Measurements from ENCODE around the gene RPP40.

Gene RPP40

GRCh38 chr6:5046430-5046829, 42.6 kb upstream of the RPP40 start:
- Histone ChIP-seq H3K27me3 (ENCODE audit: insufficient read depth, low read length) (no peaks in the 10 kb centered on the region), H3K79me1 (ENCODE audit: low read length) (no peaks in the 10 kb centered on the region), H3K9me3 (ENCODE audit: insufficient read depth, low read depth, low read length) (peaks cover 4% of the 10 kb centered on the region), H4K12ac (ENCODE audit: low read depth, low read length) (no peak overlapping the region), H2BK12ac (ENCODE audit: low read length) (no peak overlapping the region), H2BK120ac (ENCODE audit: insufficient read depth, low read length, poor library complexity) (no peak overlapping the region), H2AFZ (ENCODE audit: insufficient read depth, low read length, poor library complexity) (no peak overlapping the region), H3K18ac (ENCODE audit: low read length) (no peak overlapping the region), H3K79me2 (ENCODE audit: control insufficient read depth, insufficient read depth, low read length, poor library complexity) (no peaks in the 10 kb centered on the region), H3K36me3 (ENCODE audit: control insufficient read depth in 1 of 2, insufficient read depth in 2 of 2, low read length in 2 of 2) (no peaks in the 10 kb centered on the region), H4K91ac (ENCODE audit: low read depth, low read length) (no peak overlapping the region), H3K4ac (ENCODE audit: low read depth, low read length) (no peak overlapping the region), H3K4me1 (ENCODE audit: control insufficient read depth in 1 of 2, insufficient read depth in 2 of 2, low read length in 2 of 2) (no peaks in the 10 kb centered on the region), H4K8ac (ENCODE audit: low read depth, low read length) (no peak overlapping the region), H2AK5ac (ENCODE audit: low read length) (no peak overlapping the region), H2BK5ac (ENCODE audit: low read depth, low read length, poor library complexity) (no peak overlapping the region), H3K4me3 (ENCODE audit: low read depth, low read length) (no peak overlapping the region), H3K23ac (ENCODE audit: low read length) (no peak overlapping the region), H3K27ac (ENCODE audit: low read depth, low read length) (no peak overlapping the region), H3K14ac (ENCODE audit: low read length) (no peak overlapping the region), H3K9ac (ENCODE audit: low read length) (no peak overlapping the region), H3K4me2 (ENCODE audit: low read length) (no peak overlapping the region)
- WGBS (ENCODE audit: extremely low coverage, insufficient coverage, insufficient read length) = no CpG with 5 or more reads among the region's 9 CpGs
- no peak for DNase-seq

GRCh38 chr6:5045416-5045815, 41.6 kb upstream of the RPP40 start:
- no peak overlapping the region for H4K8ac ChIP-seq (ENCODE audit: low read depth, low read length)
- H3K4ac ChIP-seq (ENCODE audit: low read depth, low read length) = no peak overlapping the region
- H4K91ac ChIP-seq (ENCODE audit: low read depth, low read length) = no peak overlapping the region
- no peak overlapping the region for H2AFZ ChIP-seq (ENCODE audit: insufficient read depth, low read length, poor library complexity)
- H3K27me3 ChIP-seq (ENCODE audit: insufficient read depth, low read length) = no peaks in the 10 kb centered on the region
- H3K79me2 ChIP-seq (ENCODE audit: control insufficient read depth, insufficient read depth, low read length, poor library complexity) = no peaks in the 10 kb centered on the region
- no peak overlapping the region for H2BK12ac ChIP-seq (ENCODE audit: low read length)
- WGBS (ENCODE audit: extremely low coverage, insufficient coverage, insufficient read length) = no CpG with 5 or more reads among the region's 8 CpGs
- no peak overlapping the region for H2AK5ac ChIP-seq (ENCODE audit: low read length)
- no peaks in the 10 kb centered on the region for H3K36me3 ChIP-seq (ENCODE audit: control insufficient read depth in 1 of 2, insufficient read depth in 2 of 2, low read length in 2 of 2)
- no peaks in the 10 kb centered on the region for H3K4me1 ChIP-seq (ENCODE audit: control insufficient read depth in 1 of 2, insufficient read depth in 2 of 2, low read length in 2 of 2)
- no peak overlapping the region for H3K27ac ChIP-seq (ENCODE audit: low read depth, low read length)
- no peak overlapping the region for H2BK5ac ChIP-seq (ENCODE audit: low read depth, low read length, poor library complexity)
- H3K4me2 ChIP-seq (ENCODE audit: low read length) = no peak overlapping the region
- H3K14ac ChIP-seq (ENCODE audit: low read length) = no peak overlapping the region
- no peak overlapping the region for H3K4me3 ChIP-seq (ENCODE audit: low read depth, low read length)
- peaks cover 4% of the 10 kb centered on the region for H3K9me3 ChIP-seq (ENCODE audit: insufficient read depth, low read depth, low read length)
- no peak overlapping the region for H2BK120ac ChIP-seq (ENCODE audit: insufficient read depth, low read length, poor library complexity)
- no peak overlapping the region for H3K23ac ChIP-seq (ENCODE audit: low read length)
- no peak overlapping the region for H3K9ac ChIP-seq (ENCODE audit: low read length)
- no peak overlapping the region for H4K12ac ChIP-seq (ENCODE audit: low read depth, low read length)
- no peak overlapping the region for H3K18ac ChIP-seq (ENCODE audit: low read length)
- DNase-seq = no peak
- H3K79me1 ChIP-seq (ENCODE audit: low read length) = no peaks in the 10 kb centered on the region

- no peaks in the 10 kb centered on the region for H3K4me1 ChIP-seq (ENCODE audit: control insufficient read depth in 1 of 2, insufficient read depth in 2 of 2, low read length in 2 of 2)
- H2AFZ ChIP-seq (ENCODE audit: insufficient read depth, low read length, poor library complexity) = no peak overlapping the region
- H3K79me1 ChIP-seq (ENCODE audit: low read length) = no peaks in the 10 kb centered on the region
- H4K12ac ChIP-seq (ENCODE audit: low read depth, low read length) = no peak overlapping the region
- no peak overlapping the region for H3K4ac ChIP-seq (ENCODE audit: low read depth, low read length)
- no peak overlapping the region for H3K14ac ChIP-seq (ENCODE audit: low read length)
- H4K8ac ChIP-seq (ENCODE audit: low read depth, low read length) = no peak overlapping the region
- H3K27ac ChIP-seq (ENCODE audit: low read depth, low read length) = no peak overlapping the region
- H3K4me3 ChIP-seq (ENCODE audit: low read depth, low read length) = no peak overlapping the region
- no peak overlapping the region for H3K4me2 ChIP-seq (ENCODE audit: low read length)
- H2BK12ac ChIP-seq (ENCODE audit: low read length) = no peak overlapping the region
- no peaks in the 10 kb centered on the region for H3K36me3 ChIP-seq (ENCODE audit: control insufficient read depth in 1 of 2, insufficient read depth in 2 of 2, low read length in 2 of 2)
- H3K18ac ChIP-seq (ENCODE audit: low read length) = no peak overlapping the region
- H3K9me3 ChIP-seq (ENCODE audit: insufficient read depth, low read depth, low read length) = peaks cover 2% of the 10 kb centered on the region
- WGBS (ENCODE audit: extremely low coverage, insufficient coverage, insufficient read length) = no CpG with 5 or more reads among the region's 3 CpGs
- DNase-seq = no peak
- no peak overlapping the region for H2BK5ac ChIP-seq (ENCODE audit: low read depth, low read length, poor library complexity)
- H4K91ac ChIP-seq (ENCODE audit: low read depth, low read length) = no peak overlapping the region
- H3K27me3 ChIP-seq (ENCODE audit: insufficient read depth, low read length) = no peaks in the 10 kb centered on the region
- H2BK120ac ChIP-seq (ENCODE audit: insufficient read depth, low read length, poor library complexity) = no peak overlapping the region
- H2AK5ac ChIP-seq (ENCODE audit: low read length) = no peak overlapping the region
- no peaks in the 10 kb centered on the region for H3K79me2 ChIP-seq (ENCODE audit: control insufficient read depth, insufficient read depth, low read length, poor library complexity)
- H3K23ac ChIP-seq (ENCODE audit: low read length) = no peak overlapping the region
- H3K9ac ChIP-seq (ENCODE audit: low read length) = no peak overlapping the region
Measured at GRCh38 chr6:5044866-5045265, 41.0 kb upstream of the RPP40 start.

- peak; percentile 73 to 86 for DNase-seq
- no peak overlapping the region for H2BK12ac ChIP-seq (ENCODE audit: low read length)
- no peak overlapping the region for H3K4me2 ChIP-seq (ENCODE audit: low read length)
- H3K9me3 ChIP-seq (ENCODE audit: insufficient read depth, low read depth, low read length) = no peaks in the 10 kb centered on the region
- no peak overlapping the region for H2AK5ac ChIP-seq (ENCODE audit: low read length)
- no peak overlapping the region for H3K4me3 ChIP-seq (ENCODE audit: low read depth, low read length)
- no peak overlapping the region for H3K18ac ChIP-seq (ENCODE audit: low read length)
- no peak overlapping the region for H2BK120ac ChIP-seq (ENCODE audit: insufficient read depth, low read length, poor library complexity)
- no peak overlapping the region for H3K4ac ChIP-seq (ENCODE audit: low read depth, low read length)
- H3K4me1 ChIP-seq (ENCODE audit: control insufficient read depth in 1 of 2, insufficient read depth in 2 of 2, low read length in 2 of 2) = no peaks in the 10 kb centered on the region
- H3K9ac ChIP-seq (ENCODE audit: low read length) = no peak overlapping the region
- WGBS (ENCODE audit: extremely low coverage, insufficient coverage, insufficient read length) = no CpG with 5 or more reads among the region's 3 CpGs
- H3K27ac ChIP-seq (ENCODE audit: low read depth, low read length) = no peak overlapping the region
- no peaks in the 10 kb centered on the region for H3K27me3 ChIP-seq (ENCODE audit: insufficient read depth, low read length)
- H3K79me2 ChIP-seq (ENCODE audit: control insufficient read depth, insufficient read depth, low read length, poor library complexity) = no peaks in the 10 kb centered on the region
- no peaks in the 10 kb centered on the region for H3K36me3 ChIP-seq (ENCODE audit: control insufficient read depth in 1 of 2, insufficient read depth in 2 of 2, low read length in 2 of 2)
- H3K23ac ChIP-seq (ENCODE audit: low read length) = no peak overlapping the region
- H3K14ac ChIP-seq (ENCODE audit: low read length) = no peak overlapping the region
- H2AFZ ChIP-seq (ENCODE audit: insufficient read depth, low read length, poor library complexity) = no peak overlapping the region
- H4K91ac ChIP-seq (ENCODE audit: low read depth, low read length) = no peak overlapping the region
- H4K12ac ChIP-seq (ENCODE audit: low read depth, low read length) = no peak overlapping the region
- no peak overlapping the region for H4K8ac ChIP-seq (ENCODE audit: low read depth, low read length)
- H2BK5ac ChIP-seq (ENCODE audit: low read depth, low read length, poor library complexity) = no peak overlapping the region
- H3K79me1 ChIP-seq (ENCODE audit: low read length) = no peaks in the 10 kb centered on the region
Measured at GRCh38 chr6:5042436-5042835, 38.6 kb upstream of the RPP40 start.
